HG03432 (cell line): Measurements from ENCODE around the gene MVB12A.
A peak's percentile ranks its signal among the peaks of the same experiment; 100 is the strongest.

ENCODE experiments used
- ATAC-seq: cut with Tn5 transposase; IDR thresholded peaks from one replicate; pipeline ENCODE4 v1.9.1; 2021; ENCODE audit warnings: mild to moderate bottlenecking, moderate library complexity; ENCODE audit not compliant: unreplicated experiment

Gene MVB12A

DNA sequence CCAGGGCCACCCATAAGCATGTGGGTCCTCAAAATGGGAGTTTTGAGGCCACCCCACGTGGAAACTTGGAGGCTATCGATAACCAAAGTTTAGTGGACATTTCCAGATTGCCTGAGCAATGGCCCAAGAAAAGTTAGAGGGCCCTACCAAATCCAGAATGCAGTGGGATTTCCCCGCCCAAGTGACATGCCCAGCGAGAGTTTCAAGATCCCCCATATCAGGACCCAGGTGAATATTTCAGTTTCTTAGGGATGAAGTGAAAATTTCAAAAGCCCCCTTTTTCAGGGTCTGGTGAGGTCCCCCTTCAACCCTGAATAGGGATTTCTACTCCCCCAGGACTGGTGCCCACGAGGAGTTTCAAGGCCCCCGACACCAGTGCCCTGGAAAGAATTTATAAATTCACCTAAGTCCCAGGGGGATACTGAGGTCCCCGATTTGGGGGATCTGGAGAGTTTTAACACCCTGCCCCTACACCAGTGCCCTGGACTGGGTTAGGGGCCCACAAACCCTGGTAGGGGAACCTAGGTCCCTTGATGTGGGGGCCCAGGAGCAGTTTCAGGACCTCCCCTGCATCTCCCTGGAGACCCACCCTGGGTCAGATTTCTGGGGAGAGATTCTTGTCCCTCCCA is 15.1 kb upstream of the MVB12A start:
- peak; percentile 18 for ATAC-seq

DNA sequence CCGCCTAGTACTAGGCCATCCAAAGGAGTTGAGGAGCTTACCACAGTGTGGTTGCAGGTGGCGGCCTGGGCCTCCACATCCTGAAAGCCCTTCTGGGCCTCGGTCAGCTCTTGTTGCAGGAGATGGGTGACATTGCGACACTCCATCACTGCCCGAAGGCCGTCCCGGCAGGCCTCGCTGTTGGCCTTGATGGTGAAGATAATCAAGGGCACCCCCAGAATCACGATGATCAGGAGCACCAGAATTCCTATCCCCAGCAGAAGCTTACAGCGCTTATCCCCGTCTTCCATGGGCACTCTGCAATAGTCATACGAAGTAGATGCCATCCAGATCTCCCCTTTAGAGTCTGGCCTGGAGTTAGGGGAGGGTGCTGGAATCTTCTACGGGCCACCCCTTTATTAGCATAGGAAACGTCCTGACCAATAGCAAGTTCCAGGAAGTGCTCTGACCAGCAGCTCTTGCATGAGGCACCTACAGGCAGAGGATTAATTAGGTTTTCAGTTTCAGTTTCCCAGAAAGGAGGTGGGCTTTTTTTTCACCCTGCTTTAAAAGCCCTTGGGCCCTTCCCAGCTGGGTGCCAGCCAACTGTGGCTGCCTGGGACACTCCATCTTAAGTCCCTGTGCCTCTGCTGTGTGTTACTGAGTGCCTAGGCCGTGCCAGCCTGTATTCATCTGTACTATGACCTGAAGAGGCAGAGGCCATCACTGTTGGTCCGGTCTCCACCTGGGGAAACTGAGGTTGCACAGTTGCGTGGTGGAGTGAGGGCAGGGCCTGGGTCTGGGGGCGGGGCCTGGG is 14.4 kb upstream of the MVB12A start, which contains the start of gene BST2:
Gene BST2, minus strand, starts transcription at position 381 of the 796 bp plus-strand sequence. Its CDS starts 55 bp downstream, at position 326.
- ATAC-seq = peak; percentile 78

DNA sequence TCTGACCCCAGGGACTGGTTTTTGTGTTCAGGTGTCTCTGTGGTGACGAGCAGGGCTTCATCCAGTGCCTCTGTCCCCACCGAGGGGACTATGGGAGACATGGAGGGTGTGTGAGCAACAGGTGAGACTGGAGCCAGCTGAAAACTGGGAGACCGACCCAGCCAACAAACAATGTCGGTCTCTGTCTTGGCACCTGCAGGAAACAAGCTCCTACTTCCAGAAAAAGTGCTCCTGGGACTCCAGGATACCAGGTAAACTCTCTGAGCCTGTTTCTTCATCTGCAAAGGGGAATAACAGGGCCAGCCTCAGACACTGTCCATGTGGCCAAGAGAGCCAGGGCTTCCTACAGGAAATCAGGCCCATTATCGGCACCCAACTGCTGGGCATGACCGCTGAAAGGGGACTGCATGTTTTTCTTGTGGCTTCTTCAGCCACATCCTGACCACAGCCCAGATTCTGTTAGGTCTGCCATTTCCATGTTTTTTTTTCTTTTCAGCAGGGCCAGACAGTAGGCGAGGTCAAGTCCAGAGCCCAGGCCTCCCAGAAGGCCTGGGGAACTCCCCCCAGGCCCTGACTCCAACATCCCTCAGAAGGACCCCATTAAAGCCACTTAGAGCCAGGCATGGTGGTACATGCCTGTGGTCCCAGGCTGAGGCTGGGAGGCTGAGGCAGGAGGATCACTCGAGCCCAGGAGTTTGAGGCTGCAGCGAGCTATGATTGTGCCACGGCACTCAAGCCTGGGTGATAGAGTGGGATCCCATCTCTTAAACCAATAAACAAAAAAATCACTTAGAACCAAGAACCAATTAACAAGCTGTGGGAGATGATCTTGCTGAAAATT is 13.6 kb upstream of the MVB12A start:
- peak; percentile 9 for ATAC-seq

DNA sequence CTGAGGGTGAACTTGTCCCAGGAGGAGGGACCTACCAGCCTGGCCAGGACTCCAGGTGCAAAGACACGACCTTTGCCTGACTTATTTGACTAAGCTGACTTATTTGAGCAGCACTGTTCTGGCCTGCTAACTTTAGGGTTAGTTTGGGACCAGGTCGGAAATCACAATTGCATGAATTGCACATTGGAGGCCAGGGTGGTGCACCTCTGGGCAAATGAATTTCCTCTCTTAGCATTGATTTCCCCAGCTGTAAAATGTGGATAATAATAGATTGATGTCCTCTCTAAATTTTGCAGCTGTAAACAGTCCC is 13.0 kb upstream of the MVB12A start:
- ATAC-seq = no peak

DNA sequence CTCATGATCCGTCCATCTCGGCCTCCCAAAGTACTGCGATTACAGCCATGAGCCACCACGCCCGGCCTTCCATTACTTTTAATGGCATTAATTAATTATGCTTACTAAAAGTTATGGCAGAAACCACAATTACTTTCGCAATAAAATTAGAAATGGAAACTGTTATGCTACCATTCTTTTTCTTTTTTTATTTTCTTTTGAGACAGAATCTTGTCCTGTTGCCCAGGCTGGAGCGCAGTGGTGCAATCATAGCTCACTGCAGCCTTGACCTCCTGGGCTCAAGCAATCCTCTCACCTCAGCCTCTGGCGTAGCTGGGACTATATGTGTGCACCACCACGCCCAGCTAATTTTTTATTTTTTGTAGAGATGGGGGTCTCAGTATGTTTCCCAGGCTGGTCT is 9.9 kb upstream of the MVB12A start:
- ATAC-seq = no peak

DNA sequence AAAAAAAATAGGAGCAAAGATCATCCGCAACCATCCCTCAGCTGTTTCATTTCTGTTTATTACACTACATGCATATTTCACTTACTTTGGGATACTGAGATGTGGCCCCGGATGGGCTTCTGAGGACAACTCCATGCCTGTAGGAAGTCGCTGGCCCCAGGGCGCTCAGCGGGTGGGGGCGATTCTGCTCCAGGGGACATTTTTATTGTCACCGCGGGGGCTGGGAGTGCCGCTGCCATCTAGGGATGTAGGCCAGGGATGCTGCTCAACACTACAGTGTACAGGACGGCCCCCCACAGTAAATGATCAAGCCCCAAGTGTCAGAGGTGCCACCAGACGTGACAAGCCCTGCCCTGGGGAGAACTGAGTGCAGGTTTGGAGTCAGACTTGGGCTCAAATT is 8.0 kb upstream of the MVB12A start:
- ATAC-seq = no peak

DNA sequence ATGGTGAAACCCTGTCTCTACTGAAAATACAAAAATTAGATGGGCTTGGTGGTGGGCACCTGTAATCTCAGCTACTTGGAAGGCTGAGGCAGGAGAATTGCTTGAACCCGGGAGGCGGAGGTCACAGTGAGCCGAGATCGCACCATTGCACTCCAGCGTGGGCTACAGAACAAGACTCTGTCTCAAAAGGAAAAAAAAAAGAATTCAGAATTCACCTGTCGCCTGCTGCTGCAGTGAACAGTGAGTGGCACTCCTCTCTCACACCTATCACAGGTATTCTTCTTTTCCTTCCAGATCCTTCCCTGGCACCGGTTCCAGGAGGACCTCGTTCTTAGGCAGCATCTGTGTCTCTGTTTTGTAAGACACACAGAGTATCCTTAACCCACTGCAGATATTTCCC is 5.8 kb upstream of the MVB12A start:
- no peak for ATAC-seq

DNA sequence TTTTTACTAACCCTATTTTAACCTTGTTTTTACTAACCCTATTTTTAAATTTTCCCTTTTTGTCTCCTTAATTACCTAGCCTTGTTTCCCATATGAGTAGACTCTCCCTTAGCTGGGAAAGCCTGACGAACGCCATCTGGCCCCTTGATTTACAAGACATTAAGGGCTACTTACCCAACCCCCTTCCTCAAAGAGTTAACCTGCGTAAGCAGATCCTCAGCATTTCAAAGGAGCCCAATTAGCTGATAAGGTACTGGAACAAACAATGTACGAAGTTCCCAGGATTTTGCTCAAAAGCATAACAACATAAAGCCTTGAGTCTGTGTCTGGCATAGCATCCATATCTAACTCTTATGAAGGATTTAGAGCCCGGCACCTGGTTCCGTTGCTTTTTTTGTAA is 4.7 kb upstream of the MVB12A start:
- ATAC-seq = no peak

DNA sequence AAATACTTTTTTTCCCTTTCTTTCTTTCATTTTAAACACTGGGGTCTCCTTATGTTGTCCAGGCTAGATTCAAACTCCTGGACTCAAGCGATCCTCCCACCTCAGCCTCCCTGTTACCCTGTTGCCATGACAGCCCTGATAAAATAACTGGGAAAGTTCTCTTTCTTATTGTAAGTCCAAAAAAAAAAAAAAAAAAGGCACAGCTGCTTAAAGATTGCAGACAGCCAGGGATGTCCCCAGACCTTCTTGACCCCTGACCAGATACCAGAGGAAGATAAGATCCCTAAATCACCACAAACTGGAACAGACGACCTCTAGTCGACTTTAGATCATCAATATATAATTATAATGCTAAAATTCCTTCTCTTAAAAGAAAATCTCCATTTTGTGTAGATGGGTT is 1.1 kb upstream of the MVB12A start:
- no peak for ATAC-seq

DNA sequence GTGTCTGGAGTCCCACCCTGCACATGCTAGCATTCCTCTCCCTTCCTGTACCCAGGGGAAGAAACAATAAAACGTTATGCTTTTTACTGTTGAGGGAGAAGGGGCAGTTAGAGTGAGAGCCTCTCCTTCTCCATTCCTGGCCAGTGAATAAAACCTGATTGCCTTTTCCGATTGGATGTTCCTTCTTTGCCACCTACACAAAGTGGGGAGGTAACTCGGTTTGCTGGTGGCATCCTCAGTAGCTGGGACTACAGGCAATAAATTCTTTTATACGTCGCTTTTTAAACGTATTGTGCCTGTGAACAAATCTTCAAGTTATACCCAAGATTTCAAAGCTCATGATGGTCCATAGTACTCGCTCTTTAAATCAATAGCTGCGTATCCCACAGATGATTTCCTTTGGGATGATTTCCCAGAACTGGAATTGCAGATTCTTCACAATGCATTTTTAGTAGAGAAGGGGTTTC is 660 bp upstream of the MVB12A start:
- no peak for ATAC-seq

DNA sequence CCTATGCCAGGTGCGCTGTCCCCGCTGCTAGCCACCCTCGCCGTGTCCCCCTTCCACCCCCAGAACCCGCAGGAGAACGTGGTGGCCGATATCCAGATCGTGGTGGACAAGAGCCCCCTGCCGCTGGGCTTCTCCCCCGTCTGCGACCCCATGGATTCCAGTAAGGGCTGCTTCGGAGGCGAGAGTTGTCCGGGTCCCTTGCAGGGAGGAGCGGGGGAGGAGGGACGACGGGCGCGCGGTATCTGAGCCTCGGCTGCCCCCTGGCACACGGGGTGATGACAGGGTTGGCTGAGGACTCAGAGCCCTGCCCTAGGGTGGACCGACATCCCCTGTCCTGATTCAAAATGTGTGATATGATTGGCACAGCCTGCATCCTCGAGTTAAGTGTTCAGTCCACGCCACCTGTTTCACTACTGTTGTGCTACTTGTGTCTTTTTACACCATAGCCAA is 653 bp downstream of the MVB12A start:
- peak; percentile 22 for ATAC-seq

DNA sequence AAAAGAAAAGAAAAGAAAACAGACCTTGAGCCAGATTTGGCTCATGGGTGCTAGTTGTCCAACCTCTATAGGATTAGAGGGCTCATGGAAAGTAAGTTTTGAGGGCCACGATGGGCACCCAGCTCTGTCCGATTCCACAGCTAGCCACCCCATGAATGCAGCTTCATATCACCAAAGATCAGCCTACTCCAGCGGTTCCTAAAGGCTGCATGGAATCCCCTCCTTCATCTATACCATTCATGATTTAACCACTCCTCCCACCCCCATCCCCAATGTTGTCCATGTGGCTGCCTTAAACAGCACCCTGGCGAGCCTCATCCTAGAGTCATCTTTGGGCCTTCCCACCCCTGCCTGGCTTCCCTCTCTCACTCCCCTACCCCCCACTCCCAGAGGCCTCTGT is 2.1 kb downstream of the MVB12A start:
- no peak for ATAC-seq

DNA sequence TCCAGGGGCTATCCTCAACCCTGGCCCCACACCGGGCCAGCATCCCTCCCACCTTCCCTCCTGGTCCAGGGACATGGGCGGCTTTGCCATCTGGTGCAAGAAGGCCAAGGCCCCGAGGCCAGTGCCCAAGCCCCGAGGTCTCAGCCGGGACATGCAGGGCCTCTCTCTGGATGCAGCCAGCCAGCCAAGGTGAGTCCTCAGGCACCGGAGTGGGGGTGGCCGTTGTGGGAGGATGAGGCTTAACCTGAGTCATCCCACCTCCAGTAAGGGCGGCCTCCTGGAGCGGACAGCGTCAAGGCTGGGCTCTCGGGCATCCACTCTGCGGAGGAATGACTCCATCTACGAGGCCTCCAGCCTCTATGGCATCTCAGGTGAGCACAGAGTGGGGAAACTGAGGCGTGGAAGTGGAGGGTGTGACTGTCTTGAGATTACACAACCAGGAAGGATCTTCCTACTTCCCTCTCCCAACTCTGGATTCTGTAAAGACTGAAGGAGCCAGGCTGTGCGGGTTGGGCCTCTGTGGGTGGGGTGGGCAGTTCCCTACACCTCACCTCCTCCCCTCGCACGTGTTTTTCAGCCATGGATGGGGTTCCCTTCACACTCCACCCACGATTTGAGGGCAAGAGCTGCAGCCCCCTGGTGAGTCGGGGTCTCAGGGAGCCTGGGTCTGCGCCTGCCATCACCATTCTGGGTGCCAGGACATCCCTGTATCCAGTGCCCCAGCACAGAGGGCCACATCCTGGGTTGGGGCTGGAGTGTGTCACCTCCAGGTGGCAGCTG is 3.8 kb downstream of the MVB12A start:
- no peak for ATAC-seq

DNA sequence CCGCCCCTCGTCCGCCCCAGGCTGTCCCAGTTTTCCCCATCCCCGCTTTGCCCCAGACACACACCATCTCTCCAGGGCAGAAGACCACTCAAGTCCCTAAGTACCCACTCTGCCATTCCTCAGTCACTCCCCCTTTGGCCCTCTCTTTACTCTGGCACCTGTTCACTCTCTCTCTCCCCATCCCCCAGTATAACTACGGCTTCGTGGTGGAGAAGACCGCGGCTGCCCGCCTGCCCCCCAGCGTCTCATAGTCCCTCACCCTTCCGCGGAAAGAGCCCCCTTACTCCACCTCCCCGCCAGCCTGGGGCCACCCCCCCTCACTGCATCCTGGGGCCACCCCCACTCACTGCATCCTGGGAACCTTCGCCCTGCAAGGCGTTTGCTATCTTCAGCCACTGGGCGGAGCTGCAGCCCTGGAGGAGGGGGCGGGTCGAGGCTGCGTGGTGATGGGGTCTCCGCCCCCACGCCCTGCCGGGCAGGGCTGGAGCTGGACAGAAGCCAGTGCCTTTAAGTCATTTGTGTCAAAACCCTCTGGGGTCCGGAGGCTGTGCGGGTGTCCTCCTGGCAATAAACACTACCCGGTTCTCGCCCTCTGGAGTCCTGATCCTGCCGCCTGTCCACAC is 5.0 kb downstream of the MVB12A start:
- no peak for ATAC-seq

DNA sequence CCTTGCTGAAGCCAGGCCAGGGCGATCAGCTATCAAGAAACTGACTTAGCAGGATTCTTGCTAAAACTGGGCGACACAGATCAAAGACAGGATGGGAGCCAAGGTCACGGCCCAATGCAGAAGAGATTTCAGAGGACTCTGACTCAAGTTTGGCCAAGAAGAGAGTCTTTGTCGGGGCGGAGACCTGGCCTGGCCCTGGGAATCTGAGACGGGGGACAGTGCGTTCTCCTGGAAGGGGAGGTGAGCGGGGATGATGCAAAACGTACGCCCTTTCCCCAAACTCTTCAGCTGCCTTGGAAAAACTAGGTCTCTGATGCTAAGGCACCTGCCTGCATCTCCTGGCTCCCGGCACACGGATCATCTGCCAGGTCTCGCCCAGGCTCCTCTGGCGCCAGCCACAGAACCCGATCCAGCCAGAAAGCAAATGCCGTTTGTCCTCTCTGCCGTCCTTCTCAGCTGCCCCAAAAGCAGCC is 9.8 kb downstream of the MVB12A start:
- no peak for ATAC-seq

DNA sequence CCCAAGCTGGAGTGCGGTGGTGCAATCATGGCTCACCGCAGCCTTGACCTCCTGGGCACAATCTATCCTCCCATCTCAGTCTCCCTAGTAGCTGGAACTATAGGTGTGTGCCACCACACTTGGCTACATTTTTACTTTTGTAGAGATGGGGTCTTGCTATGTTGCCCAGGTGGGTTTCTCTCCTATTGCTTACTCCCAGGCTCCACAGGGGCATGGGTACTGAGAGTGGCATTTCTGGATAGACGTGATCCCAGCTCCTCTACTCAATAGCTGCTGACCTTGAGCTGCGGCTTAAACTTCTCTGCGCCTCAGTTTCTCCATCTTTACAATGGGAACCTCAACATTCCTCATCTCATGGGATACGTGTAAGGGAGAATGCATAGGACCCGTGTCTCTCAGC is 11.6 kb downstream of the MVB12A start:
- no peak for ATAC-seq

DNA sequence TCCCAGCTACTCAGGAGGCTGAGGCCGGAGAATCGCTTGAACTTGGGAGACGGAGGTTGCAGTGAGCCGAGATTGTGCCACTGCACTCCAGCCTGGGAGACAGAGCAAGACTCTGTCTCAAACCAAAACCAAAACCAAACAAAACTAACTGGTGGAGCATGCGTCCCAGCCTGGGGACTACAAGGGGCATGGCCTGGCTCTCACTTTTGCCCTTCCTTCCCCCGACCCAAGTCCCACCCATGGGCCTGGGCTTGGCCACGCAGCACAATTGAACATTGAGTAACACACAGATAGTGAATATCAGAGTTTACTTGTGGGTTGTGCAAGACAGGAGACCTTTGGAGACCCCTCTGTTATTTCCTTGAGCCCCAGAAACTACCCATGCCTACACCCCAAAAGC is 15.4 kb downstream of the MVB12A start:
- no peak for ATAC-seq

DNA sequence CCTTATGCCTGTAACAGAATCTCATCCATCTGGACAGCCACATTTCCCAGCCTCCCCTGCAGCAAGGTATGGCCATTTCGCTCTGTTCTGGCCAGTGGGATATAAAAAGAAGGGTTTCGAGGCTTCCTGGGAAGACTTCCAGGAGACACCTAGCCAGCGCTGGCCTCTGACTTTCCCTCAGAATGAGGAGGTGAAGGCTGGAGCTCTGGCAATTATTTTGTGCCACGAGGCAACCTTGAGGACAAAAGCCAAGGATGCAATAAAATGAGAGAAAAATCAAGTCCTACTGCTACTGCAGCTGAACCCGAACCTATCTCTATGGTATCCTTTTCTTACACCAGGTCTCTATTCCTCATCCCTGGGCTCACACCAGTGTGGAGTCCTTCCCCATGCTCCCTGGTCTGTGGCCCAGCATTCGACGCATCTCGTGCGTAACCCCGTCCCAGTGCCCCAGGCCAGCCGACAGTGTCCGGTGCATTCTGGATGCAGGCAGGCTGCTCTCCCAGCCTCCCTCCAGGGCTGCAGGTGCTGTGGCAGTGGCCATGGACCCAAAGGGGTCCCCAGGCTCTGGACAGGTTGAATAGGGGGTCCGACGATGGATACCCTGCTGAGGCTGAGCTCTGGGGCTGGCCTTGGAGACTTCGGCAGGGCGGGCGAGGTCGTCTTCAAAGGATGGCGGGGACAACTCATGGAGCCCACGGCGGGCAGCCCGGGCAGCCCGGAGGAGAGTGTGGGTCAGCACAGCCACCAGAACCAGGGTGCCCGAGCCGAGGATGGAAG is 16.4 kb downstream of the MVB12A start:
- no peak for ATAC-seq

DNA sequence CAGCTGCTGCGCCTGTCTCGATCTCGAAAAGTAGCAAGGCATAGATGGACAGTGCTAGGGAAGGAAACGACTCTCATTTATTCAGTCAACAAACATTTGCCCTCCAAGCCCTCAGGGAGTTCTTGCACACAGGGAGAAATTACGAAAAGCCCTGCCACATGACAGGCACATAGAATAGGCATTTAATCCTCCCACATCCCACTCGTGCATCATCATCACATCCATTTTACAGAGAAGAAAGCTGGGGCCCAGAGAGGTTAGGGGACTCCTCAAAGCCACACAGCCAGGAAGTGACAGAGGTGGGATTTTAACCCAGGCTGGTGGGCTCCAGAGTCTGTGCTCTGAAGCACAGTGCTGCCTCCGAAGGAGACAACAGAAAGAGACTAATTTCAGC is 17.0 kb downstream of the MVB12A start:
- no peak for ATAC-seq
